ENCODE results near the gene PHLPP1.

DNA sequence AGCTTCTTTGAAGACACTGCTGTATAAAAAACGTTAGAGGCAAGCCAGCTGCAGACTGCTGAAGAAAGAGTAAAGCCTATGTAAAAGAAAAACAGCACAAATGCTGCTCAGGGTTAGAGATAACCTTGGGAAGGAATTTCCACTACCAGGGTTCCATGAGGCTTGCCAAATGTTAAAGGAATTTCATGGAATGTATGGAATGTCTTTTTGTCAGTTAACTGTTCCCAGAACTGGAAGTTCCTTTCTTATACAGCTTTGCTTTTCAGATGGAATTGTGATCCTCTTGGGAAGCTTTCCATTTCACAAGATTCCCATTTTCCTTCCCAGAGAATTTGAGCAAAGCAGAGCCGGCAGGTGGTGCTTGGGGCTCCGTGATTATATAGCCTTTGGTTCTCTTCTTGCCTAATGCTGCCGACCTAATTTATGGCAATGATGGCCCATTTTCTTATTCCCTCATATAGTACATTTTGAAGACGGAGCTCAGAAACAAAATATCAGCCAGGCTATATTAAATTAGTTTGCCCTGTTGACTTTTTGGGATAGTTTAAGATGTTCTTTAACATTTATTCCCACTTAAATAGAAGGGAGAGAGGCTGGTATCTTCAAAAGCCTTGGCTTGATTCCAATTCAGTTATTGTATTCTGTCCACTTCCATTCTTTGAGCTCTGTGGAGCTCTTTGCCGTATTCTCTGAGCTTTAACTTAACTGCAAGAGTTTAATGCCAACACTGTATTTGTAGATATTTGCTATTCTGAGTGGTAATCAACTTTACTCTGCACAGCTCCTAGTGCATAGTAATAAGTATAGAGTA is 162.3 kb downstream of the PHLPP1 start:
- TF ChIP-seq CTCF (IDR thresholded peaks at IDR 0.05; ENCODE audit: low read depth, low read length) (no peak), EZH2phosphoT487 (IDR thresholded peaks at IDR 0.05; ENCODE audit: low read depth) (no peak)
